ENCODE data around the gene NAA16.
"Not testable (repeated sequence)": the region's sequence is repeated elsewhere in the genome, so short reads cannot be mapped to it uniquely, and the experiment has no call there.

The NAA16 gene

DNA sequence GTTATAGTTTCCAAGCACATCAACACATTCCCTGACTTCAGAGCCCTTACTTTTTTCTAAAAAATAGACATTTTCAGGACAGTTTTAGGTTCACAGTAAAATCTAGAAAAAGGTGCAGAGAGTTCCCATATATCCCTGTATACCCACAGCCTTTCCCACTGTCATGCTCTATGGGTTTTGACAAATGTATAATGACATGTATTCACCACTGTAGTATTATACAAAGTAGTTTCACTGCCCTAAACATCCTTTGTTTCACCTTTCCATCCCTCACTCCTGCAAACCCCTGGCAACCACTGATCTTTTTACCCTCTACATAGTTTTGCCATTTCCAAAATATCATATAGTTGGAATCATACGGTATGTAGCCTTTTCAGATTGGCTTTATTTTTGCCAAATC is 15.6 kb downstream of the NAA16 start:
- H3K4me1 ChIP-seq (ENCODE audit: control insufficient read depth, insufficient read depth, low read length): no peaks in the 10 kb centered on the region
- H3K36me3 ChIP-seq (ENCODE audit: control insufficient read depth, insufficient read depth, low read length): peaks cover 95% of the 10 kb centered on the region
- H3K27ac ChIP-seq (ENCODE audit: low read depth, low read length): no peak overlapping the region
- no peak overlapping the region for H3K9ac ChIP-seq (ENCODE audit: low read depth, low read length)
- no peaks in the 10 kb centered on the region for H3K27me3 ChIP-seq (ENCODE audit: control insufficient read depth, insufficient read depth, low read length)
- no peaks in the 10 kb centered on the region for H3K9me3 ChIP-seq (ENCODE audit: control insufficient read depth, insufficient read depth, low read length)
- no peak overlapping the region for H3K4me3 ChIP-seq (ENCODE audit: low read depth, low read length)

DNA sequence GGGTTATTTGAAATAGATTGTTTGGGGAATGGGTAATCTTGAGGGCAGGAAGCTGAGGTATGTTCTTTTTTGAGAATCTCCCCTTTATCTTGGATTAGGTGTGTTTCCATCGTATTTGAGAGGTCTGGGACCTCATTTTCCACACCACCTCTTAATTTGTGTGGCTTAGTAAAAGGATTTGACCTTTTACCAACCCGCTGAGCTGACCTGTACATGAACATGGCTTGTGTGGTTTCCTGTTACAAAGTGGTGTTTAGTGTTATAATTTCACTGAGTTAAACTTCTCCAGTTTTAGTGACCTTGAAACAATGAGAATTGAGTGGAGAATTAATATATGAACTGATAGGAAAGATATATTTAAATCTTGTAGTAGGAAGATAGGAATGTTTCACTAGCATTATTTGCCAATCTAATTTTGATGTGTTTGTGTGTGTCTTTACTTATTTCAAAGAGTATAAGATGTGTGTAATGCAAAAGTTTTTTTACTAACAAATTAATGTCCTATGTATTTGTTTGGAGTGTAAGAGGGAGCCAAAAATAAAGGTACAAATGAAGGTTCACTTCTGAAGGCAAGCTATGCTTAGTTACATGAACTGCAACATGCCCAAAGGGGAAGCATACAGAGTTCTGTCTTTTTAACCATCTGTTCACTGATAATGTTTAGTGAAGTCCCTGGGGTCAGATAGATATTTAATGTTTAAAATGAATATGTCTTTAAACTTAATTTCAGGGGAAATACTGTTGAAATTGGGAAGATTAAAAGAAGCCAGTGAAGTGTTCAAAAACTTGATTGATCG is 17.1 kb downstream of the NAA16 start:
- peaks cover 90% of the 10 kb centered on the region for H3K36me3 ChIP-seq (ENCODE audit: control insufficient read depth, insufficient read depth, low read length)
- no peaks in the 10 kb centered on the region for H3K4me1 ChIP-seq (ENCODE audit: control insufficient read depth, insufficient read depth, low read length)
- H3K27me3 ChIP-seq (ENCODE audit: control insufficient read depth, insufficient read depth, low read length): no peaks in the 10 kb centered on the region
- no peak overlapping the region for H3K9ac ChIP-seq (ENCODE audit: low read depth, low read length)
- no peaks in the 10 kb centered on the region for H3K9me3 ChIP-seq (ENCODE audit: control insufficient read depth, insufficient read depth, low read length)
- no peak overlapping the region for H3K4me3 ChIP-seq (ENCODE audit: low read depth, low read length)
- no peak overlapping the region for H3K27ac ChIP-seq (ENCODE audit: low read depth, low read length)

DNA sequence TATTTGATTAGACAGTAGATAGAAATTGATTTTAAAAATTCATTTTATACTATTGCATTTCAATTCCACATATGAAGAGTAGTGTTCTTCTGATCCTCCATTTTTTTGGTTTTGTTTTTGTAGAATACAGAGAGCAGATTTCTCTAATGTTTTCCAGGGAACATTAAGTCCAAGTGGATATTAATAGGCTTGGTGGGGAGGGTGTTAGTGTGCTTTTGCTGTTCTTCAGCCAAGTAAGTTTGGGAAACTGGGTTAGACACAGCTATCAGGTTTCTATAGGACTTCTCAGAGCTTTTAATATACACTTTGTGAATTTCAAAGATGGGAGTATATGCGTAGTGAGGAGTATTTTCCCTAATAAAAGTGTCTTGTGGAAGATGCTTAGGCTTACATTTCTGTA is 21.8 kb downstream of the NAA16 start:
- no peak overlapping the region for H3K9ac ChIP-seq (ENCODE audit: low read depth, low read length)
- no peak overlapping the region for H3K27ac ChIP-seq (ENCODE audit: low read depth, low read length)
- peaks cover 88% of the 10 kb centered on the region for H3K36me3 ChIP-seq (ENCODE audit: control insufficient read depth, insufficient read depth, low read length)
- H3K4me1 ChIP-seq (ENCODE audit: control insufficient read depth, insufficient read depth, low read length): no peaks in the 10 kb centered on the region
- H3K27me3 ChIP-seq (ENCODE audit: control insufficient read depth, insufficient read depth, low read length): no peaks in the 10 kb centered on the region
- no peak overlapping the region for H3K4me3 ChIP-seq (ENCODE audit: low read depth, low read length)
- no peaks in the 10 kb centered on the region for H3K9me3 ChIP-seq (ENCODE audit: control insufficient read depth, insufficient read depth, low read length)

DNA sequence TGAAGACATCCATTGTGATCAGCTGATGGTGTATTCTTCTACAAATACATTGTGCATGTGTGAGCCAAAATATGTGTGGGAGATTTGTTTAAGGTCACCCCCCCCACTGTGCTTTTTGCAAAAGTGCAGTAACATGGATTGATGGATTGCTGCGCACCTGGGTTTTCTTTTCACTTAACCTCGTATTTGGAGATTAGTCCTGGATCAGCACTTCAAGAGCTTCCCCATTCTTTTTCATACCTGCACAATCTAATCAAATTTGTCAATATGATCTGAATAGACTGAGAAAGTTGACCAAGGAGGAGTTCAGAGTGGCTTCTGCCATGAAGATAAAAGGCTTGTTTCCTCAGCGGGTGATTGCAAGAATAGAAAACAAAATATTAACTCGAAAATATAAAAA is 23.7 kb downstream of the NAA16 start:
- Histone ChIP-seq H3K27me3 (ENCODE audit: control insufficient read depth, insufficient read depth, low read length) (no peaks in the 10 kb centered on the region), H3K27ac (ENCODE audit: low read depth, low read length) (no peak overlapping the region), H3K9ac (ENCODE audit: low read depth, low read length) (no peak overlapping the region), H3K4me3 (ENCODE audit: low read depth, low read length) (no peak overlapping the region), H3K36me3 (ENCODE audit: control insufficient read depth, insufficient read depth, low read length) (peaks cover 87% of the 10 kb centered on the region), H3K4me1 (ENCODE audit: control insufficient read depth, insufficient read depth, low read length) (no peaks in the 10 kb centered on the region), H3K9me3 (ENCODE audit: control insufficient read depth, insufficient read depth, low read length) (no peaks in the 10 kb centered on the region)

DNA sequence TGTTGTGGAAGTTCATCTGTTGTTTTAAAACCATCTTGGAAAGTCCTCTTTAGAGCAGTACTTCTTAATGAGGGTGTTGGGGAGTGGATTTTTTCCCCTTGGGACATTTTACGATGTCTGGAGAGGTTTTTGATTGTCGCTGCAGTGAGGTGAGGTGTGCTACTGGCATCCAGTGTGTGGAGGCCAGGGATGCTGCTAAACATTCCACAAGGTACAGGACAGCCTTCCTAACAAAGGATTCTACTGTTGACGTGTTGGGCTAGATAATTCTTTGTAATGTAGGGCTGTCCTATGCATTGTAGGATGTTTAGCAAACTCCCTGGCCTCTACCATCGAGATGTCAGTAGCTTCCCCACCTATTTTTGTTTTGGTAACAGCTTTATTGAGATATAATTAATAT is 33.3 kb downstream of the NAA16 start:
- Histone ChIP-seq H3K27ac (ENCODE audit: low read depth, low read length) (no peak overlapping the region), H3K9me3 (ENCODE audit: control insufficient read depth, insufficient read depth, low read length) (no peaks in the 10 kb centered on the region), H3K36me3 (ENCODE audit: control insufficient read depth, insufficient read depth, low read length) (peaks cover 62% of the 10 kb centered on the region)

DNA sequence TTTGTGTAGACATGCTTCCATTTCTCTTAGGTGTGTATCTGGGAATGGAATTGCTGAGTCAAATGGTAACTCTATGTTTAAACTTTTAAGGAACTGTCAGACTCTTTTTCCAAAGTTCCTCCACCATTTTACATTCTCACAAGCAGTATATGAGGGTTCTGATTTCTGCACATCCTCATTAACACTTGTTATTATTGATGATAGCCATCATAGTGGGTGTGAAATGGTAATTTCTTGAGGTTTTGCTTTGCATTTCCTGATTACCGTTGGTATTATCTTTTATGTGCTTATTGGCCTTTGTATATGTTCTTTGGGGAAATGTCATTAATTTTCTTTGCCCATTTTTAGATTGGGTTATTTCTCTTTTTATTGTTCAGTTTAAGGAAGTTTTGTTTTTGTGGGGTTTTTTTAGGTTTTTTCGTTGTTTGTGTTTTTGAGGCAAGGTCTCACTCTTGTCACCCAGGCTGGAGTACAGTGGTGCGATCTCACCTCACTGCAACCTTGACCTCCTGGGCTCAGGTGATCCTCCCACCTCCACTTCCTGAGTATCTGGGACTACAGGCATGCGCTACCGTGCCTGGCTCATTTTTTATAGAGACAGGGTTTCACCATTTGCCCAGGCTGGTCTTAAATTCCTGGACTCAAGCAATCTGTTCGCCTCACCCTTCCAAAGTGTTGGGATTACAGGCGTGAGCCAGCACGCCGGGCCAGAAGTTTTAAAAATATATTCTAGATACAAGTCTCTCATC is 34.3 kb downstream of the NAA16 start:
- no peaks in the 10 kb centered on the region for H3K27me3 ChIP-seq (ENCODE audit: control insufficient read depth, insufficient read depth, low read length)

More for the DNA sequence above, 33.3 kb downstream of the NAA16 start:
- no peak overlapping the region for H3K9ac ChIP-seq (ENCODE audit: low read depth, low read length)
- no peak overlapping the region for H3K4me3 ChIP-seq (ENCODE audit: low read depth, low read length)
- H3K27me3 ChIP-seq (ENCODE audit: control insufficient read depth, insufficient read depth, low read length): no peaks in the 10 kb centered on the region
- no peaks in the 10 kb centered on the region for H3K4me1 ChIP-seq (ENCODE audit: control insufficient read depth, insufficient read depth, low read length)

DNA sequence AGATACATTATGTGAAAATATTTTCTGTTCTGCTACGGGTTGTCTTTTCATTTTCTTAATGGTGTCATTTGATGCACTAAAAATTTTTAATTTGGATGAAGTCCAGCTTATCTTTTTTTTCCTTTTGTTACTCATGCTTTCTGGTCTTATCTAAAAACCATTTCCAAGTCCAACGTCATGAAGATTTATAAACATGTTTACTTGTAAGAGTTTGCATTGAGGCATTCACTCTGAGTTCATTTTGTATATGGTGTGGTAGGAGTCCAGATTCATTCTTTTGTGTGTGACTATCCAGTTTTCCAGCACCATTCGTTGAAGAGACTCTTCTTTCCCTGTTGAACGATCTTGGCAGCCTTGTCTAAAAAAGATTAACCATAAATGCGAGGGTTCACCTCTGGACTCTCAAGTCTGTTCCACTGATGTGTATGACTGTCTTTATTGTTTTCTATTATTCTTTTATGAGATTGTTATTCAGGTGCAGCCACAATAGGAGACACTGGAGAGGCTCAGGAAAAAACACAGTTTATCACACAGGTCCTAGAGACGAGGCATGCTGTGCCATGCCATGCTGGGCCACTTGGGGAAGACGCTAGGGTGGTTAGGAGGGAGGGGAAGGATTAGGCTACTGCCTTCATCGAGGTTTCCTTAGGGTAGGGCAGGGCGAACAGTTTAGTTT is 35.0 kb downstream of the NAA16 start:
- Histone ChIP-seq H3K36me3 (ENCODE audit: control insufficient read depth, insufficient read depth, low read length) (peaks cover 51% of the 10 kb centered on the region), H3K27ac (ENCODE audit: low read depth, low read length) (no peak overlapping the region), H3K27me3 (ENCODE audit: control insufficient read depth, insufficient read depth, low read length) (no peaks in the 10 kb centered on the region), H3K4me3 (ENCODE audit: low read depth, low read length) (no peak overlapping the region), H3K9ac (ENCODE audit: low read depth, low read length) (no peak overlapping the region), H3K9me3 (ENCODE audit: control insufficient read depth, insufficient read depth, low read length) (no peaks in the 10 kb centered on the region), H3K4me1 (ENCODE audit: control insufficient read depth, insufficient read depth, low read length) (no peaks in the 10 kb centered on the region)

More for the DNA sequence above, 34.3 kb downstream of the NAA16 start:
- Histone ChIP-seq H3K9me3 (ENCODE audit: control insufficient read depth, insufficient read depth, low read length) (no peaks in the 10 kb centered on the region), H3K27ac (ENCODE audit: low read depth, low read length) (no peak overlapping the region), H3K9ac (ENCODE audit: low read depth, low read length) (no peak overlapping the region), H3K36me3 (ENCODE audit: control insufficient read depth, insufficient read depth, low read length) (peaks cover 55% of the 10 kb centered on the region), H3K4me3 (ENCODE audit: low read depth, low read length) (no peak overlapping the region), H3K4me1 (ENCODE audit: control insufficient read depth, insufficient read depth, low read length) (no peaks in the 10 kb centered on the region)

DNA sequence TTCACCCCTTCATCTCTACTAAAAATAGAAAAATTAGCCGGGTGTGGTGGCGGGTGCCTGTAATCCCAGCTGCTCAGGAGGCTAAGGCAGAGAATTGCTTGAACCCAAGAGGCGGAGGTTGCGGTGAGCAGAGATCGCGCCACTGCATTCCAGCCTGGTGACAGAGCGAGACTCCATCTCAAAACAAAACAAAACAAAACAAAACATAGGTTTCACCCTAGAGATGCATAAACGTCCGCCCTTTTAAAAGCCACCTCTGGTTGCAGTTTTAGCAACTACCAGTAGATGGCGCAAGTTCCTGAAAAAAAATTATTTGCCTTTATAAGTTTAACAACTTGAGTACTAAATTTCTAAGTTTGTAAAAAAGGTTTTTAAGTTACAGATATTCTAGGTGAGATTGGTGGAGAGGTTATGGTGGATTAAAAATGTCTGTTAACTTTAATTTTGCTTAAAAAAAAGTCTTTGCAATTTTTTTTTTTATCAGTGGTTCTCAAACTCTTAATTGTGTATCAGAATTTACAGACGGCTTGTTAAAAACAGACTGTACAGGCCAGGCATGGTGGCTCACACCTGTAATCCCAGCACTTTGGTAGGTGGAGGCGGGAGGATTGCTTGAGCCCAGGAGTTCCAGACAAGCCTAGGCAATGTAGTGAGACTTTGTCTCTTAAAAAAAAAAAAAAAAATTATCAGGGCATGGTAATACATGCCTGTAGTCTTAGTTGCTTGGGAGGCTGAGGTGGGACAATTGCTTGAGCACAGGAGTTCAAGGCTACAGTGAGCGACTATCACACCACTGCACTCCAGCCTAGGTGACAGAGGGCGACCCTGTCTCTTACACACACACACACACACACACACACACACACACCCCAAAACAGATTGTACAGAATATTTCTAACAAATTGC is 42.1 kb downstream of the NAA16 start:
- Histone ChIP-seq H3K9ac (ENCODE audit: low read depth, low read length) (no peak overlapping the region), H3K4me3 (ENCODE audit: low read depth, low read length) (no peak overlapping the region), H3K9me3 (ENCODE audit: control insufficient read depth, insufficient read depth, low read length) (no peaks in the 10 kb centered on the region), H3K36me3 (ENCODE audit: control insufficient read depth, insufficient read depth, low read length) (peaks cover 42% of the 10 kb centered on the region), H3K27me3 (ENCODE audit: control insufficient read depth, insufficient read depth, low read length) (no peaks in the 10 kb centered on the region), H3K27ac (ENCODE audit: low read depth, low read length) (no peak overlapping the region), H3K4me1 (ENCODE audit: control insufficient read depth, insufficient read depth, low read length) (no peaks in the 10 kb centered on the region)

DNA sequence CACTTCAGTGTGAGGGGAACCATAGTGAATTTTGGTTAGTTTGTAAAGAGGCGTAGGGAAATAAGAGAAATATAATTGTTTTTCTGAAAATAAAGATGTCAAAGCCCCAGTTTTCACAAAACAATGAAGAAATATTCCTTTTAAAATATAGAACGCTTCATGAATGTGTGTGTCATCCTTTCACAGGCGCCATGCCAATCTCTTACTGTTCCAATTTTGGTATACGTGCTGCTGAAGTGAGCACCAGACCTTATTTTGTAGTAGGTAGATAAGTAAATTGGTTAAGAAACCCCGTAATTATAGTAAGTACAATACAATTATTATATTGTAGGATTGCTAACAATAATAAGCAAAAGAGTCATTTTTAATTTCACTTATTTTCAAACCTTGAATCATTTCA is 43.3 kb downstream of the NAA16 start:
- Histone ChIP-seq H3K4me1 (ENCODE audit: control insufficient read depth, insufficient read depth, low read length) (no peaks in the 10 kb centered on the region), H3K4me3 (ENCODE audit: low read depth, low read length) (no peak overlapping the region), H3K27me3 (ENCODE audit: control insufficient read depth, insufficient read depth, low read length) (no peaks in the 10 kb centered on the region), H3K36me3 (ENCODE audit: control insufficient read depth, insufficient read depth, low read length) (peaks cover 50% of the 10 kb centered on the region), H3K9ac (ENCODE audit: low read depth, low read length) (no peak overlapping the region), H3K27ac (ENCODE audit: low read depth, low read length) (no peak overlapping the region), H3K9me3 (ENCODE audit: control insufficient read depth, insufficient read depth, low read length) (no peaks in the 10 kb centered on the region)

DNA sequence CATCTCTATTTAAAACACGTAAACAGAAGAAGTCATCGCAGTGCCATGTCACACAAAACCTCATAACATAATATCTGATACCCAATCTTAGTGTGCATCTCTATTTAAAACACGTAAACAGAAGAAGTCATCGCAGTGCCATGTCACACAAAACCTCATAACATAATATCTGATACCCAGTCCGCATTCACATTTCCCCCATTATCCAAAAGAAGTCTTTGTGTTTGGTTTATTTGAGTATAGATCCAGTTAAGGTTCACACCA is 45.2 kb downstream of the NAA16 start:
- H3K4me3 ChIP-seq (ENCODE audit: low read depth, low read length); H3K9ac ChIP-seq (ENCODE audit: low read depth, low read length); H3K4me1 ChIP-seq (ENCODE audit: control insufficient read depth, insufficient read depth, low read length); H3K27ac ChIP-seq (ENCODE audit: low read depth, low read length); H3K9me3 ChIP-seq (ENCODE audit: control insufficient read depth, insufficient read depth, low read length); H3K27me3 ChIP-seq (ENCODE audit: control insufficient read depth, insufficient read depth, low read length): not testable (repeated sequence)
- peaks cover 69% of the 10 kb centered on the region for H3K36me3 ChIP-seq (ENCODE audit: control insufficient read depth, insufficient read depth, low read length)
